ENCODE results near the gene PIGBOS1.

DNA sequence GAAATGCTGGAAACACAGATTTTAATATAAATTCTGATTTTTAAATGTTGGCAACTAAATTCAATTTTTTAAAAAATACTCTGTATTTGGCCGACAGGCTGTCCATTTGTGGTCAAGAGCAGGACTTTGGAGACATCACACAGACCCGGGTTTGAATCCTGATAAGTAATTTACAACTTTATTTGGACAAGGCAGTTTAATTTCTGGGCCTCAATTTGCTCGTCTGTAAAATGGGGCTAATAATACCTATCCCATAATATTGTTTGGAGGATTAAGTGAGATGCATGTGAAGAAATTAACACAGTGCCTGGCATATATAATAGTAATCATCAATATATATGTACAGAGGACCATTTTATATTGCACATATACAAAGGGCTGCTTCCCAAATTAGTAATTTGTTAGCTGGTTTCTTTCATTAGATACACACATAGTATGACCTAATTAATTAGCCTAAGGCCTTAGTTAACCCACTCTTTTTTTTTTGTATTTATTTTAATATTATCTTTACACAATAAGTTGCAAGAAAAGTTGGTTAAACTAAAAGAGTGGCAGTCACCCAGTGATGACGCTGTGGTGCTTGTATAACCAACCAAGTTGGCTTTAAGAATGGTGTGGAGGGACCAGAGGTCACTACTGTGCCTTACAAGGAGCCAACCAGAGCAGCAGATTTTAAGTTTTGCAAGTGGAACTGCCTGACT is 764 bp upstream of the PIGBOS1 start:
- TF ChIP-seq EZH2phosphoT487 (conservative IDR thresholded peaks at IDR 0.05; ENCODE audit: low read length) (no peak), CTCF (IDR thresholded peaks at IDR 0.05; ENCODE audit: insufficient read depth, low read length, poor library complexity, severe bottlenecking) (no peak)
